Medulla oblongata (tissue), 1 donor: ENCODE measurements around the gene IPP.
"Not testable (repeated sequence)": the region's sequence is repeated elsewhere in the genome, so short reads cannot be mapped to it uniquely, and the experiment has no call there.

Experiments
- DNase-seq: peaks from one replicate; pipeline ENCODE4 v3.0.0-alpha.2; 2015; ENCODE audit errors: extremely low spot score

The IPP gene

DNA sequence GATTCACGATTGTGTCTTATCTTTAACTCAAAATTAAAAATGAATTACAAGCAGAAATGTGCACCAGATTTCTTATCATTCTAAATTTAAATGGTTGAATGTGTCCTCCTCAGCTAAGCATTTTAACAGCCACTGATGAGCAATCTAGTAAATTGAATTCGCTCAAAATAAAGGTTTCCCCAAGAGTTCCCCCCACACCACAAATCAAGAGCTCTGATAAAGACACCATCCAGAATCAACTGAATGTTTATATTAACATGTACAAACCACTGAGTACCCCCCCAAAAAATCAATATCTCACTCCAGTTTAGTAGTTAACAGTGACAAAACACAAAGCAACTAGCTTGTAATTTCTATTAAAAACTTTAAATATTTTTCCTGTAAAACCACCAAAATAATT lies 66.1 kb downstream of the IPP start:
- DNase-seq, result no peak

GRCh38 chr1:45682942-45683341 lies 67.5 kb downstream of the IPP start:
- no peak for DNase-seq

DNA sequence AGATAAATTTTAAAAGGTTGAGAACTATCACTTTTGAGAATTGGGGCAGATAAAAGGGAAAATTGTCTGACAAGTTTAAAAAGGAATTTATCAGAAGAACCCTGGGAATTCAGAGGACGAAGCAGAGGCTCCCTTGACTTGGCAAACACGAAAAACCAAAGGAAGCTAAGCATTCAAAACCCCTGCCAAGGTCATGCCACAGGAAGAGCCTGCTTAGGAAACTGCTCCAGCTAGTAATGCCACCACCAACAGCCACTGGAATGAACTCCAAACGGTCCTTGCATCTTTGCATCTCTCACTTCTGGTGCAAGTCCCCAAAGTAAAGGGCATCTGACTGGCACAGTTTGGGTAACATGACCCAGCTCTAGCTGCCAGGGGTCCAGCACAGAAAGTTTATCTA lies 71.3 kb downstream of the IPP start:
- DNase-seq, result no peak

- DNase-seq, result no peak
These were observed 72.0 kb downstream of the IPP start for GRCh38 chr1:45678489-45678888.

DNA sequence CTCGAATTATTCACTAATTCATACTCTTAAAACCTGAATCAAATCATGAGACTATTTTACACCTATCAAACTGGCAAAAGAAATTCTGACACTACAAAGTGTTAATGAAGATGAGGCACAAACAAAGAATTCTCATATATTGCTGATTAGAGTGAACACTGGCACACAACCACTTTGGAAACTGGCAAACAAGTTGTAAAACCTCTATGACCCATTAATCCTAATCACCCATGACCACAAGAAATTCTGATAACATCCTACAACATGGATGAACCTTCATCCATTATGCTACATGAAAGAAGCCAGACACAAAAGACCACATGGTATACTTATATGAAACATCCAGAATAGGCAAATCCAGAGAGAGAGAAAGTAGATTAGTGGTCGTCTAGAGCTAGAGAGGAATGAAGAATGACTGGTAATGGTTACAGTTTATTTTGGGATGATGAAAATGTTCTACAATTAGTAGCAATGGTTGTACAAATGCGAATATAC lies 72.7 kb downstream of the IPP start:
- no peak for DNase-seq

DNA sequence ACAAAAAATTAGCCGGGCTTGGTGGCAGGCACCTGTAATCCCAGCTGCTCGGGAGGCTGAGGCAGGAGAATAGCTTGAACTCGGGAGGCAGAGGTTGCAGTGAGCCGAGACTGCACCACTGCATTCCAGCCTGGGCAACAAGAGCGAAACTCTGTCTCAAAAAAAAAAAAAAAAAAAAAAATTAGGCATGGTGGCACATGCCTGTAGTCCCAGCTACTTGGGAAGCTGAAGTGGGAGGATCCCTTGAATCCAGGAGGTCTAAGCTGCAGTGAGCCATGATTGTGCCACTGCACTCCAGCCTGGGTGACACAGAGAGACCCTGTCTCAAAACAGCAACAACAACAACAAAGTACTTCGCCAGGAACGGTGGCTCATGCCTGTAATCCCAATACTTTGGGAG lies 73.9 kb downstream of the IPP start:
- not testable (repeated sequence) for DNase-seq

DNA sequence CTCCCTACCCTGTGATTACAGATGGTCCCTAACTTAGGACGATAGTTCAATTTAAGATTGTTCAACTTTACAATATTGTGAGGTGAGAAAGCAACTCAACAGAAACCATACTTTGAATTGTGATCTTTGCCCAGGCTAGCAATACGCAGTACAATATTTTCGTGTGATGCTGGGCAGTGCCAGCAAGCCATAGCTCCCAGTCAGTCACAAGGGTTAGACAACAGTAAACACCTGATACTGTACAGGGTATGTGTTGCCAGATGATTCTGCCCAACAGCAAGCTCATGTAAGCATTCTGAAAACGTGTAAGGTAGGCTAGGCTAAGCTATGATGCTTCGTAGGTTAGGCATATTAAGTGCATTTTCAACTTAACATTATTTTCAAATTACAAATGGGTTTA lies 76.0 kb downstream of the IPP start:
- no peak for DNase-seq

- DNase-seq, result no peak
These were observed 76.5 kb downstream of the IPP start for GRCh38 chr1:45673956-45674355.

GRCh38 chr1:45669859-45670655 lies 80.4 kb downstream of the IPP start:
- no peak for DNase-seq

- no peak for DNase-seq
These were observed 81.1 kb downstream of the IPP start for GRCh38 chr1:45669379-45669778.

DNA sequence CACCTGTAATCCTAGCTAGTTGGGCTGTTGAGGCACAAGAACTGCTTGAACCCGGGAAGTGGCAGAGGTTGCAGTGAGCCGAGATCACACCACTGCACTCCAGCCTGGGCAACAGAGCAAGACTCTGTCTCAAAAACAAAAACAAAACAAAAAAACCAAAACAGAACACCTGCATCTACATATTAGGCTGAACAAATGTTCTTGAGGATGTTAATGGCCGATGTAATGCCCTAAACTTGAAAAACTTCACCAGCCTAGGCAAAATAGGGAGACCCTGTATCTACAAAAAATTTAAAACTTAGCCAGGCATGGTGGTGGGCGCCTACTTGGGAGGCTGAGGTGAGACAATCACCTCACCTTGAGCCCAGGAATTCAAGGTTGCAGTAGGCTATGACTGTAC lies 81.9 kb downstream of the IPP start:
- DNase-seq, result no peak

- DNase-seq, result no peak
These were observed 82.9 kb downstream of the IPP start for GRCh38 chr1:45667321-45668111.

DNA sequence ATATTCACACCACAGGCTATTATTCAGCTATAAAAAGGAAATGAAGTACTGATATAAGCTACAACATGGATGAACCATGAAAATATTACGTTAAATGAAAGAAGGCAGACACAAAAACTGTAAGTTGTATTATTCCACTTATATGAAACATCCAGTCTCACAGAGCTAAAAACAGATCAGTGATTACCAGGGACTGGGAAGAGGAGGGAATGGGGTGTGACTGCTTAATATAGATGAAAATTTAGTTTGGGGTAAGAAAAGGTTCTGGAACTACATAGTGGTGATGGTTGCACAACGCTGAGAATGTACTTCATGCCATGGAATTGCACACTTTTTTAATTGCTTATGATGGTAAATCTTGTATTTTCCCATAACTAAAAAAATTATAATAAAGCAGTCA lies 83.6 kb downstream of the IPP start:
- no peak for DNase-seq

DNA sequence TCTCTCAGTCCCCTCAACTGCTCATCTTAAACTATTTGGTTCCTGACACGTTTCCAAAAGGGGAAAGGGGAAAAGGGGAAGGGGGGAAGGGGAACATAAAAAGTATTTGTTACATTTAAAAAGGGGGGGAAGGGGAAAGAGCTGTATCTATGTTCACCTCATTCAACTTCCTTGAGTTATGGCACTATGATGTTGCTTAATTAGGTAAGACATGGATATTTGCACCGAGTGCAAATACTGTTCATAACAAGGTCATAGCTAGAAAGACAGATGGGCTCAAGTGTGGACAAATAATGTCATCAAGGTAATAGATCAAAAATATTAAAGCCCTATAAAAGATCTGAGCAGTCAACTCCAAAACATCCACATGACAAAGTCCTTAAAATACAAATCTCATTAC lies 90.1 kb downstream of the IPP start:
- DNase-seq, result no peak

DNA sequence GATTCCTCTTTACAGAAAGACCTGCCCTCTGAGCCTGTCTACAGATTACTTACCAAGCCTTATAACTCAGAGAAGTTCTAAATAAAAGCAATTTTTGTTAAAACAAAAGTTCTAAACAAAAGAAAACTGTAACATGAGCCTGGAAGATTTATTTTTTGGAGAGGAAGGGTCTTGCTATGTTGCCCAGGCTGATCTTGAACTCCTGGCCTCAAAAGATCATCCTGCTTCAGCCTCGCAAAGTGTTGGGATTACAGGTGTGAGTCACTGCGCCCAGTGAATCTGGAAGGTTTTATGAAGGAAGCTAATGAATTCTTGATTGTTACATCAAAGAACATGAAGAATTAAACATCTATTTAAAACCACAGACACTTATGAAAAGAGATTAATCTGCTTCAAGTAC lies 91.2 kb downstream of the IPP start:
- DNase-seq, result no peak

GRCh38 chr1:45658171-45658570 lies 92.3 kb downstream of the IPP start:
- DNase-seq, result no peak

DNA sequence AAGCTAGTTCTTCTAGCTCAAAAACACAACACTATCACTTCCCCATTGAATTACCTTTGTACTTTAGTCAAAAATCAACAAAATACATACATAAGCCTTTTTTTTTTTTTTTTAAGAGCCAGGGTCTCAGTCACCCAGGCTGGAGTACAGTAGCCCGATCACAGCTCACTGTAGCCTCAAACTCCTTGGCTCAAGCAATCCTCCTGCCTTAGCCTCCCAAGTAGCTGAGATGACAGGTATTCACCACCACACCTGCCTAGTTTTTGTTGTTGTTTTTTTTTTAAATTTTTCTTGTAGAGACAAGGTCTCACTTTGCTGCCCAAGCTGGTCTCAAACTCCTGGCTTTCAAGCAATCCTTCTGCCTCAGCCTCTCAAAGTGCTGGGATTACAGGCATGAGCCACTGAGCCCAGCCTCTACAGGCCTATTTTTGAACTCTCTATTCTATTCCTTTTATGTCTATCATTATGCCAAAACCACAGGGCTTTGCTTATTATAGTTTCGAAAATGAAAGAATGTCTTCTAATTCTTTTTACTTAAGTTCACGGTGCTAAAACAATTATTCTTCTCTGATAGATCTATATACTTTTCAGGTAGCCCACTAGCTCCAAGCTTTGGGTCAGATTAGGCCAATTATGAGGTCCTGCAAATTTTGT lies 93.8 kb downstream of the IPP start:
- DNase-seq, result no peak

DNA sequence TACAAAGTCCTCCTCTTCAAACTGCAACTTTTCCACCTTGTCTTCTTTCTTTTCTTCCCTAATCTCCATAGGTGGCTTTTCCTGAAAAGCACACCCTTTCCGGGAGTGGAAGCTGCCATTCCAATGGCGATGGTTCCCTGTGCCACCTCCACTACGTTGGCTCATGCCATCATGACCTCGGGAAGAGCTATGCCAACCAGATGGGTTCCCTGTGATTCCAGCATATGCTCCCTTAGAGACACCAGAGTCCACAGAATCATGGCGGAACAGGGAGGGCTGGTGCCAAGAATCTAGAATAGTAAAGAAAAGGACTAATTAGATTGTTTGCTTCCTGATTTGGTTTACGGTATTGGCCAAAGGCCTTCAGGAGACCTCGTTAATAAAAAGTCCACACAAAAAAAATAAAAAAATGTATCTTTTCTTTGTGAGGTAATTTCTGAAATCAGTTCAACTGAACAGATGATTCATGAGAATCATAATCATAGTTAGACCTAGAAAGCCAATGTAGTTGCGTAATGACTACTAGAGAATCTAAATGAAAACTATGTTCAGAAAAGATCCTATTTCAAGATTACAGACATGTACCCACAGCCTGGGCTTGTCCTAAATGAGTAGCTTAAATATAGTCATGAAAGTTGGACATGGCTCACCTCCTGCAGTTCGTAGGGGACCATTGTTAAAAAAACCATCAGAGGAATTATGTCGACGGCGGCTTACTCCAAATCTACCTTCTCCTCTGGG lies 95.7 kb downstream of the IPP start:
- no peak for DNase-seq
